ENCODE results near the gene FRA10AC1.

FRA10AC1 gene

DNA sequence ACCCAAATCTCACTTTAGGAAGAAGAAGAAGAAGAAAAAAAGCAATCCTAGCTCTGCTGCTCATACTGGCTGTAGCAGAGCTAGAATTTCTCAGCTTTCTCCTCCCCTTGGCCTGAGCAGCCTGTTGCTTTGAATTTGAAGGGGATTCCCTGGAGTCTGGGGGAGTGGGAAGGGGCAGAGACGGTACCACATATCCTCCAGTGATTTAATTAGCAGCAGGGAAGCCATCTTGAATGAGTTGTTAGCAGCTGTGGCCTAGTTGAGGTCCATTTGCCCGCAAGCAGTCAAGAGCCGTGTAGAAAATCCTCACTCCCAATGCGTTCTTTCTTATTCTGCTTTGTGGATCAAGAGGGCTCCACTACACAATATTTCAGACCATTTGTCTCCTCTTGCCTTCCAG, 73.5 kb downstream of the FRA10AC1 start:
- DNase-seq, result no peak

DNA sequence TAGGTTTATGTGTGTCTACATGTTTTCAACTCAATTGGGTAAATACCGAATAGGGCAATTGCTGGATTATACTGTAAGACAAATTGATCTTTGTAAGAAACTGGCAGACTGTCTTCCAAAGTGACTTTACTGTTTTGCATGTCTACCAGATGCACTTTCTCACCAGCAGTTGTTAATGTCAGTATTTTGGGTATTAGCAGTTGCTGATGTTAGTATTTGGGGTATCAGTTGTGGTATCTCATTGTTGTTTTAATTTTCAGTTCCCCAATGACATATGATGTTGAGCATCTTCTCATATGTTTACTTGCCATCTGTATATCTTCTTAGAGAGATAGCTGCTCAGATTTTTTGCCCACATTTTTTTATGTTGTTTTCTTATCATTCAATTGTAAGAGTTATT, 79.5 kb downstream of the FRA10AC1 start:
- no peak for DNase-seq

DNA sequence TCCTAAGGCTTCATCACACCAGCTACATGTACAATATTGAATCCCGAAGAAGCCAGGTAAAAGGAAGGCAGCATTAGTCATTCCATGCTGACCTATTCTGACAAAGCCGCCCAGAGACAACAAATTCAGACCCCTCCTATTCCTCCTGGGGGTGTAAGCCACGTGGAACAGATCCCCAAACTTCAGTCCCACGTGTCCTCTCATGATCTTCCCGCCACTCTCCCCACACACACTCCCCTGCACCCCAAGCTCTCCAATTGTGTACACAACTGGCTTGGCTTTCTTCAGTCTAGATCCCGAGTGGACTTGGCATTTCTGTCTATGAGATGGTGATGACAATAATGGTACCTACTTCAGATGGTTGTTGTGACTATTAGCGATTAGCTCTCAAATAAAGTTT, 81.5 kb downstream of the FRA10AC1 start:
- no peak for DNase-seq

Data from activated CD4-positive, alpha-beta T cell treated with anti-CD3 and anti-CD28 coated beads, Interleukin-2, amount 50 U/mL, for 48 hours (primary cell).